ENCODE data around the gene PTMA.
"Not testable (repeated sequence)": the region's sequence is repeated elsewhere in the genome, so short reads cannot be mapped to it uniquely, and the experiment has no call there.

Gene PTMA

GRCh38 chr2:231727621-231728020, 19.3 kb downstream of the PTMA start:
- H3K27ac ChIP-seq = no peak overlapping the region
- POLR2A ChIA-PET (ENCODE audit: low non-redundant PET) = no interaction called here
- CTCF ChIA-PET = no interaction called here
- TF ChIP-seq CTCF (conservative IDR thresholded peaks at IDR 0.05; ENCODE audit: low read depth) = no peak
- DNase-seq (ENCODE audit: low spot score) = no peak

GRCh38 chr2:231732604-231733003, 24.3 kb downstream of the PTMA start:
- POLR2A ChIA-PET (ENCODE audit: low non-redundant PET) = no interaction called here
- no peak for TF ChIP-seq CTCF (conservative IDR thresholded peaks at IDR 0.05; ENCODE audit: low read depth)
- CTCF ChIA-PET = interaction anchor here (0.5 to 0.6 kb wide), 2 partner anchors 44 to 58 kb away, joined by 3 to 4 read pairs; no protein-coding TSS in a partner anchor
- H3K27ac ChIP-seq = no peak overlapping the region
- no peak for DNase-seq (ENCODE audit: low spot score)

- no peak for DNase-seq (ENCODE audit: low spot score)
- H3K27ac ChIP-seq = no peak overlapping the region
- TF ChIP-seq CTCF (conservative IDR thresholded peaks at IDR 0.05; ENCODE audit: low read depth) = no peak
- ChIA-PET CTCF (interaction anchor here (0.7 kb wide), 1 partner anchor 136 kb away, joined by 3 read pairs; no protein-coding TSS in a partner anchor), POLR2A (ENCODE audit: low non-redundant PET) (no interaction called here)
Measured at GRCh38 chr2:231737761-231738160, 29.4 kb downstream of the PTMA start.

GRCh38 chr2:231743376-231744116, 35.2 kb downstream of the PTMA start:
- POLR2A ChIA-PET (ENCODE audit: low non-redundant PET) = interaction anchor here (0.6 kb wide), 1 partner anchor 19 kb away, joined by 3 read pairs; no protein-coding TSS in a partner anchor
- CTCF ChIA-PET = no interaction called here

GRCh38 chr2:231745303-231746038, 37.1 kb downstream of the PTMA start:
- POLR2A ChIA-PET (ENCODE audit: low non-redundant PET) = no interaction called here
- H3K27ac ChIP-seq = no peak overlapping the region
- DNase-seq (ENCODE audit: low spot score) = no peak
- CTCF ChIA-PET = interaction anchor here (0.6 kb wide), 1 partner anchor 36 kb away, joined by 3 read pairs; no protein-coding TSS in a partner anchor
- TF ChIP-seq CTCF (conservative IDR thresholded peaks at IDR 0.05; ENCODE audit: low read depth) = no peak

More at GRCh38 chr2:231743376-231744116, 35.2 kb downstream of the PTMA start:
- DNase-seq (ENCODE audit: low spot score) = no peak
- no peak for TF ChIP-seq CTCF (conservative IDR thresholded peaks at IDR 0.05; ENCODE audit: low read depth)
- H3K27ac ChIP-seq = no peak overlapping the region

GRCh38 chr2:231748153-231748896, 40.0 kb downstream of the PTMA start:
- DNase-seq (ENCODE audit: low spot score); POLR2A ChIA-PET (ENCODE audit: low non-redundant PET); CTCF ChIA-PET; H3K27ac ChIP-seq: not testable (repeated sequence)

GRCh38 chr2:231749016-231749415, 40.7 kb downstream of the PTMA start:
- POLR2A ChIA-PET (ENCODE audit: low non-redundant PET); CTCF ChIA-PET; DNase-seq (ENCODE audit: low spot score); H3K27ac ChIP-seq: not testable (repeated sequence)

All from RWPE1 (cell line).